BE2C (cell line): Measurements from ENCODE around the gene ATP13A3.
"Not testable (repeated sequence)": the region's sequence is repeated elsewhere in the genome, so short reads cannot be mapped to it uniquely, and the experiment has no call there.

ENCODE experiments used
- DNase-seq: peaks from one replicate; pipeline ENCODE4 v3.0.0-alpha.2; 2020
- H3K27me3 ChIP-seq: fragments of 250-450 bp; sonication (Bioruptor Pico); 2 replicates; pipeline ENCODE4 v1.5.1; 2020; ENCODE audit warnings: mild to moderate bottlenecking
- H3K36me3 ChIP-seq: fragments of 250-450 bp; sonication (Bioruptor Pico); 2 replicates; pipeline ENCODE4 v1.5.1; 2020; ENCODE audit warnings: mild to moderate bottlenecking
- H3K4me1 ChIP-seq: fragments of 250-450 bp; sonication (Bioruptor Pico); 2 replicates; pipeline ENCODE4 v1.5.1; 2020
- H3K4me3 ChIP-seq: 2 replicates; pipeline ENCODE4 v1.5.1; 2011; ENCODE audit warnings: low read depth, low read length
- H3K9me3 ChIP-seq: fragments of 250-450 bp; sonication (Bioruptor Pico); 2 replicates; pipeline ENCODE4 v1.5.1; 2020
- CTCF ChIP-seq: IDR thresholded peaks from 2 replicates; pipeline ENCODE4 v1.5.1; 2012; ENCODE audit warnings: mild to moderate bottlenecking, low read depth, low read length

ATP13A3 gene

GRCh38 chr3:194496217-194496919 is 9.6 kb upstream of the ATP13A3 start:
- H3K4me1 ChIP-seq: no peaks in the 10 kb centered on the region; the same call in 1 of the 2 replicates
- H3K4me3 ChIP-seq: no peak overlapping the region
- H3K9me3 ChIP-seq: no peaks in the 10 kb centered on the region
- no peak for TF ChIP-seq CTCF
- no peak for DNase-seq
- no peaks in the 10 kb centered on the region for H3K36me3 ChIP-seq
- H3K27me3 ChIP-seq: no peaks in the 10 kb centered on the region

- Histone ChIP-seq H3K36me3 (no peaks in the 10 kb centered on the region), H3K9me3 (no peaks in the 10 kb centered on the region), H3K4me3 (no peak overlapping the region), H3K27me3 (no peaks in the 10 kb centered on the region), H3K4me1 (no peaks in the 10 kb centered on the region; the same call in 1 of the 2 replicates)
- no peak for TF ChIP-seq CTCF
- DNase-seq: no peak
Measured at GRCh38 chr3:194494951-194495374, 8.2 kb upstream of the ATP13A3 start.

GRCh38 chr3:194493995-194494927 is 7.5 kb upstream of the ATP13A3 start:
- DNase-seq, H3K9me3 ChIP-seq, H3K4me3 ChIP-seq, H3K27me3 ChIP-seq, H3K4me1 ChIP-seq, H3K36me3 ChIP-seq: not testable (repeated sequence)

GRCh38 chr3:194492001-194492400 is 5.2 kb upstream of the ATP13A3 start:
- H3K9me3 ChIP-seq: no peaks in the 10 kb centered on the region
- no peaks in the 10 kb centered on the region for H3K27me3 ChIP-seq
- no peak for TF ChIP-seq CTCF
- H3K4me1 ChIP-seq: peaks cover 3% of the 10 kb centered on the region; the same call in 1 of the 2 replicates
- H3K4me3 ChIP-seq: no peak overlapping the region
- no peak for DNase-seq
- no peaks in the 10 kb centered on the region for H3K36me3 ChIP-seq

- TF ChIP-seq CTCF: no peak
- DNase-seq: no peak
- Histone ChIP-seq H3K4me3 (no peak overlapping the region), H3K36me3 (no peaks in the 10 kb centered on the region), H3K4me1 (peaks cover 3% of the 10 kb centered on the region; the same call in 1 of the 2 replicates), H3K27me3 (no peaks in the 10 kb centered on the region), H3K9me3 (no peaks in the 10 kb centered on the region)
Measured at GRCh38 chr3:194489736-194490612, 3.2 kb upstream of the ATP13A3 start.

GRCh38 chr3:194488055-194488742 is 1.4 kb upstream of the ATP13A3 start:
- Histone ChIP-seq H3K9me3 (no peaks in the 10 kb centered on the region), H3K27me3 (no peaks in the 10 kb centered on the region), H3K36me3 (peaks cover 15% of the 10 kb centered on the region), H3K4me3 (no peak overlapping the region), H3K4me1 (peaks cover 3% of the 10 kb centered on the region; the same call in 1 of the 2 replicates)
- DNase-seq: no peak
- no peak for TF ChIP-seq CTCF
